Karpas-422 (cell line): ENCODE measurements around the gene HSCB. TPM values are rescaled to one million over a fixed set of nuclear protein-coding genes. Genes with fewer than 3 reads are reported as not detected.
A peak's percentile ranks its signal among the peaks of the same experiment; 100 is the strongest.

Source experiments
- DNase-seq: peaks from one replicate; pipeline ENCODE4 v3.0.0-alpha.2; 2015
- H2AFZ ChIP-seq: fragments of 200-600 bp; sonication (generic); 2 replicates; pipeline ENCODE4 v1.6.1; 2014; ENCODE audit warnings: antibody characterized with exemption, low read length, mixed read lengths
- H3K27ac ChIP-seq: fragments of 200-600 bp; sonication (generic); 2 replicates; pipeline ENCODE4 v1.5.1; 2014; ENCODE audit warnings: mild to moderate bottlenecking, low read length, moderate library complexity
- H3K27me3 ChIP-seq: fragments of 200-600 bp; sonication (generic); 2 replicates; pipeline ENCODE4 v1.6.1; 2014; ENCODE audit warnings: low read length, mixed read lengths
- H3K36me3 ChIP-seq: fragments of 200-600 bp; sonication (generic); 2 replicates; pipeline ENCODE4 v1.6.1; 2014; ENCODE audit warnings: low read length, mixed read lengths; ENCODE audit not compliant: insufficient read depth
- H3K4me1 ChIP-seq: fragments of 200-600 bp; sonication (generic); 2 replicates; pipeline ENCODE4 v1.6.1; 2014; ENCODE audit warnings: mild to moderate bottlenecking, low read length, mixed read lengths
- H3K4me2 ChIP-seq: fragments of 200-600 bp; sonication (generic); 2 replicates; pipeline ENCODE4 v1.6.1; 2014; ENCODE audit warnings: low read length, low read depth, mild to moderate bottlenecking; ENCODE audit not compliant: poor library complexity, severe bottlenecking
- H3K4me3 ChIP-seq: fragments of 200-600 bp; sonication (generic); 2 replicates; pipeline ENCODE4 v1.5.1; 2014; ENCODE audit warnings: mild to moderate bottlenecking, antibody characterized with exemption, low read length, mixed read lengths
- H3K79me2 ChIP-seq: fragments of 200-600 bp; sonication (generic); 2 replicates; pipeline ENCODE4 v1.6.1; 2014; ENCODE audit warnings: mild to moderate bottlenecking, low read length, mixed read lengths
- H3K9ac ChIP-seq: fragments of 200-600 bp; sonication (generic); 2 replicates; pipeline ENCODE4 v1.6.0; 2014; ENCODE audit warnings: low read length
- H3K9me2 ChIP-seq: fragments of 200-600 bp; sonication (generic), shearing (Covaris generic); replicated peaks from 2 replicates; pipeline ENCODE4 v1.6.0; 2014; ENCODE audit warnings: mild to moderate bottlenecking, low read length, moderate library complexity; ENCODE audit not compliant: insufficient read depth
- H3K9me3 ChIP-seq: fragments of 300-700, 200-600 bp; sonication (generic); 2 replicates; pipeline ENCODE4 v1.6.1; 2014; ENCODE audit warnings: low read length, mixed read lengths
- H4K20me1 ChIP-seq: fragments of 200-600 bp; sonication (generic); 2 replicates; pipeline ENCODE4 v1.6.1; 2014; ENCODE audit warnings: mild to moderate bottlenecking, antibody characterized with exemption, low read length, low read depth; ENCODE audit not compliant: insufficient read depth
- total RNA-seq: library from RNA; depleted of rRNA; stranded (reverse); fragments of >200 nt; shearing (Covaris generic); gene quantifications from 2 replicates; pipeline ENCODE4 v1.2.3, GENCODE V29; 2014; ENCODE audit warnings: low replicate concordance

HSCB gene
- total RNA-seq, 1 experiment from 2014 or later: 20.7 TPM

GRCh38 chr22:28711820-28712777 lies 29.7 kb upstream of the HSCB start:
- no peak overlapping the region for H2AFZ ChIP-seq
- no peak overlapping the region for H3K27ac ChIP-seq
- H3K36me3 ChIP-seq: peaks cover 35% of the 10 kb centered on the region; the same call in 1 of the 2 replicates
- no peaks in the 10 kb centered on the region; the same call in 1 of the 2 replicates for H3K79me2 ChIP-seq
- H3K4me1 ChIP-seq: peaks cover 5% of the 10 kb centered on the region
- no peaks in the 10 kb centered on the region for H3K27me3 ChIP-seq
- H3K4me2 ChIP-seq: no peak overlapping the region
- H3K9ac ChIP-seq: no peak overlapping the region
- no peak for DNase-seq
- no peaks in the 10 kb centered on the region for H3K9me2 ChIP-seq
- no peak overlapping the region for H3K4me3 ChIP-seq
- no peaks in the 10 kb centered on the region for H4K20me1 ChIP-seq
- H3K9me3 ChIP-seq: no peaks in the 10 kb centered on the region

DNA sequence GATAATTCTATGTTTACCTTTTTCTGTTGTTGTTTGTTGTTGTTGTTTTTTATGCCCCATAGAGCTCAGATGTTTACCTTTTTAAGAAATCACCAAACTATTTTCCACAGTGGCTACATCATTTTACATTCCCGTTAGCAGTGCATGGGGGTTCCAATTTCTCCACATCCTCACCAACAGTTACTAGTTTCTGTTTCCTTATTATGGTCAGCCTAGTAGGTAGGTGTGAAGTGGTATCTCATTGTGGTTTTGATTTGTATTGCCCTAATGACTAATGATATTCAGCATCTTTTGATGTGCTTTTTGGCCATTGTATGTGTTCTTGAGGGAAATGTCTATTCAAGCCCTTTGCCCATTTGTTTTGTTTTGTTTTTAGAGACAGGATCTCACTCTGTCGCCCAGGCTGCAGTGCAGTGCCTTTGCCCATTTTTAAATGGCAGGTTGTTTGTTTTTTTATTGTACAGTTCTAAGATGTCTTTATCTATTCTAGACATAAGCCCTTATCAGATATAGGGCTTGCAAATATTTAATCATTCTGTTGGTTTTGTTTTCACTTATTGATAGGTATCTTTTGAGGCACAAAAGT lies 27.7 kb upstream of the HSCB start:
- Histone ChIP-seq H3K9me3 (no peaks in the 10 kb centered on the region), H3K36me3 (peaks cover 40% of the 10 kb centered on the region; the same call in 1 of the 2 replicates), H3K4me1 (no peaks in the 10 kb centered on the region), H3K79me2 (no peaks in the 10 kb centered on the region; the same call in 1 of the 2 replicates), H4K20me1 (no peaks in the 10 kb centered on the region), H3K9me2 (no peaks in the 10 kb centered on the region), H3K4me2 (no peak overlapping the region), H2AFZ (no peak overlapping the region), H3K4me3 (no peak overlapping the region), H3K9ac (no peak overlapping the region), H3K27me3 (no peaks in the 10 kb centered on the region), H3K27ac (no peak overlapping the region)
- no peak for DNase-seq

DNA sequence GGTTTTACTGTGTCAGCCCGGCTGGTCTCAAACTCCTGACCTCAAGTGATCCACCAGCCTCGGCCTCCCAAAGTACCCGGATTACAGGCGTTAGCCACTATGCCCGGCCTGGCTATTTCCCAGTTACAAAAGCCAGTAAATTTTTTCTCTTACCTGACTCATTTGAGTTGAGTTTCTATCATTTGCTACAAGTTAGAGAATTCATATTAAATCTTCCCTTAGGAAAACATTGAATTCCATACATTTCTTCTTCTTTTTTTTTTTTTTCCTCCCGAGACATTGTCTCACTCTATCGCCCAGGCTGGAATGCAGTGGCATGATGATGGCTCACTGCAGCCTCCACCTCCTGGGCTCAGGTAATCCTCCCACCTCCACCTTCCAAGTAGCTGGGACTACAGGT lies 26.2 kb upstream of the HSCB start:
- Histone ChIP-seq H3K9me3 (no peaks in the 10 kb centered on the region), H3K4me2 (no peak overlapping the region), H3K9ac (no peak overlapping the region), H2AFZ (no peak overlapping the region), H3K4me1 (no peaks in the 10 kb centered on the region), H3K27me3 (no peaks in the 10 kb centered on the region), H3K9me2 (no peaks in the 10 kb centered on the region), H4K20me1 (no peaks in the 10 kb centered on the region), H3K36me3 (peaks cover 46% of the 10 kb centered on the region; the same call in 1 of the 2 replicates), H3K27ac (no peak overlapping the region), H3K4me3 (no peak overlapping the region), H3K79me2 (no peaks in the 10 kb centered on the region; the same call in 1 of the 2 replicates)
- DNase-seq: no peak

DNA sequence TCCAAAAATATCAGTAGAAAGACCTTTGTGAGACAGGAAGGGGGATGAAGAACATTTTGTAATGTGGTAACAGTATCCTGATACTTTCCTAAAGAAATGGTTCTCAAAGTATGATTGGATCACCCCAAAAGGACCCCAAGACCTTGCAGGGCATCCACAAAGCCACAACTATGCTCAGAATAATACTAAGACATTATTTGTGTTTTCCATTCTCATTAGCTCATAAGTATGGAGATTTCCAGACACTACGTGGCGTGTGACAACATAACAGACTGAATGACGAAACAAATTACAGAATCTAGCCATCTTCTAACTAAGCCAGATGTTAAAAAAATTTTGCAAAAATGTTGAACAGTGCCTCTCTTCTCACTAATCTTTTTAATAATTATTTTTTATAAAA lies 25.2 kb upstream of the HSCB start:
- no peaks in the 10 kb centered on the region for H3K9me3 ChIP-seq
- H3K9ac ChIP-seq: no peak overlapping the region
- peaks cover 45% of the 10 kb centered on the region for H3K36me3 ChIP-seq
- H4K20me1 ChIP-seq: no peaks in the 10 kb centered on the region
- H3K4me1 ChIP-seq: no peaks in the 10 kb centered on the region
- H3K27me3 ChIP-seq: no peaks in the 10 kb centered on the region
- no peak overlapping the region for H3K4me3 ChIP-seq
- no peak overlapping the region for H2AFZ ChIP-seq
- no peaks in the 10 kb centered on the region; the same call in 1 of the 2 replicates for H3K79me2 ChIP-seq
- H3K4me2 ChIP-seq: no peak overlapping the region
- no peak overlapping the region for H3K27ac ChIP-seq
- DNase-seq: no peak
- no peaks in the 10 kb centered on the region for H3K9me2 ChIP-seq

DNA sequence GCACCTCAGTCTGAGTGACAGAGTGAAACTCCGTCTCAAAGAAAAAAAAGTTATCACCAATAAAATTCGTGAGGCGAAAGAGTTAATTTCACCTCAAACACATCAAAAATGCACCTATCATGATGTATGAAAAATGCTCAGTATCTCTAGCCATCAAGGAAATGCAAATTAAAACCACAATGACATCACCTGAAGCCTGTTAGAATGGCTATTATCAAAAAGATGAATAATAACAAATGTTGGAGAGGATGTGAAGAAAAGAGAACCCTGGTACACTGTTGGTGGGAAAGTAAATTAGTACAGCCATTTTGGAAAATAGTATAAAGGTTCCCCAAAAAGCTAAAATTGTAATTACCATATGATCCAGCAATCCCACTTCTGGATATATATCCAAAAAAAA lies 23.8 kb upstream of the HSCB start:
- H2AFZ ChIP-seq: no peak overlapping the region
- no peaks in the 10 kb centered on the region for H3K9me2 ChIP-seq
- peak; percentile 50 for DNase-seq
- H3K9me3 ChIP-seq: no peaks in the 10 kb centered on the region
- no peaks in the 10 kb centered on the region for H3K4me1 ChIP-seq
- no peaks in the 10 kb centered on the region; the same call in 1 of the 2 replicates for H3K79me2 ChIP-seq
- peaks cover 40% of the 10 kb centered on the region for H3K36me3 ChIP-seq
- H3K9ac ChIP-seq: no peak overlapping the region
- no peaks in the 10 kb centered on the region for H4K20me1 ChIP-seq
- no peaks in the 10 kb centered on the region for H3K27me3 ChIP-seq
- no peak overlapping the region for H3K4me3 ChIP-seq
- no peak overlapping the region for H3K4me2 ChIP-seq
- H3K27ac ChIP-seq: no peak overlapping the region

- Histone ChIP-seq H3K4me2 (no peak overlapping the region), H3K36me3 (peaks cover 34% of the 10 kb centered on the region; the same call in 1 of the 2 replicates), H3K79me2 (peaks cover 34% of the 10 kb centered on the region), H3K4me1 (no peaks in the 10 kb centered on the region), H3K9ac (no peak overlapping the region), H3K4me3 (no peak overlapping the region), H3K9me2 (no peaks in the 10 kb centered on the region), H3K27me3 (no peaks in the 10 kb centered on the region), H4K20me1 (no peaks in the 10 kb centered on the region), H3K9me3 (no peaks in the 10 kb centered on the region), H2AFZ (no peak overlapping the region), H3K27ac (no peak overlapping the region)
- no peak for DNase-seq
Measured at GRCh38 chr22:28728002-28728401, 13.8 kb upstream of the HSCB start.

DNA sequence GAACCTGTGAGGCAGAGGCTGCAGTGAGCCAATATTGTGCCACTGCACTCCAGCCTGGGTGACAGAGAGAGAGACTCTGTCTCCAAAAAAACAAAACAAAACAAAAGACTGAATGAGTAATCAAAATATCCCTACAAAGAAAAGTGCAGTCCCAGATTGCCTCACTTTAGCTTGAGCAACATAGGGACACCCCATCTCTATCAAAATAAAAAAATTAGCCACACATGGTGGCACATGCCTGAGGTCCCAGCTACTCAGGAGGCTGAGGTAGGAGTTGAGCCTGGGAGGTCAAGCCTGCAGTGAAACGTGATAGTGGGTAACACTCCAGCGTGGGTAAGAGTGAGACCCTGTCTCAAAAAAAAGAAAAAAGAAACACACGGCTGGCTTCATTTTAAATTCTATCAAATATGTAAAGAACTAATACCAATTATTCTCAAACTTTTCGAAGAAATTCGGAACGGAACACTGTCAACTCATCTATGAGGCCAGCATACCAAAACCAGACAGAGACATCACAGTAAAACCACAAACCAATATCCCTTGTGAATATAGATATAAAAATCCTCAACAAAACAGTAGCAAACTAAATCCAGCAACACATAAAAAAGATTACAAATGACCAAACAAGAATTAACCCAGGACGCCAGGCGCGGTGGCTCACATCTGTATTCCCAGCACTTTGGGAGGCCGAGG lies 13.1 kb upstream of the HSCB start:
- Histone ChIP-seq H3K4me2 (no peak overlapping the region), H3K4me3 (no peak overlapping the region), H3K4me1 (no peaks in the 10 kb centered on the region), H3K27me3 (no peaks in the 10 kb centered on the region), H3K27ac (no peak overlapping the region), H3K79me2 (peaks cover 40% of the 10 kb centered on the region), H3K9me2 (no peaks in the 10 kb centered on the region), H3K9me3 (no peaks in the 10 kb centered on the region), H3K36me3 (peaks cover 35% of the 10 kb centered on the region; the same call in 1 of the 2 replicates), H2AFZ (no peak overlapping the region), H4K20me1 (no peaks in the 10 kb centered on the region), H3K9ac (no peak overlapping the region)
- DNase-seq: no peak

GRCh38 chr22:28730179-28730578 lies 11.7 kb upstream of the HSCB start:
- no peaks in the 10 kb centered on the region for H4K20me1 ChIP-seq
- no peak overlapping the region for H3K27ac ChIP-seq
- no peak for DNase-seq
- H3K4me3 ChIP-seq: no peak overlapping the region
- no peaks in the 10 kb centered on the region for H3K4me1 ChIP-seq
- H3K36me3 ChIP-seq: peaks cover 29% of the 10 kb centered on the region; the same call in 1 of the 2 replicates
- H3K27me3 ChIP-seq: no peaks in the 10 kb centered on the region
- H3K4me2 ChIP-seq: no peak overlapping the region
- no peak overlapping the region for H2AFZ ChIP-seq
- peaks cover 54% of the 10 kb centered on the region for H3K79me2 ChIP-seq
- no peaks in the 10 kb centered on the region for H3K9me2 ChIP-seq
- H3K9ac ChIP-seq: no peak overlapping the region
- no peaks in the 10 kb centered on the region for H3K9me3 ChIP-seq
